Measurements from ENCODE around the gene ZFHX2. TPM values are rescaled to one million over a fixed set of nuclear protein-coding genes. Genes with fewer than 3 reads are reported as not detected.
"Not testable (repeated sequence)": the region's sequence is repeated elsewhere in the genome, so short reads cannot be mapped to it uniquely, and the experiment has no call there.

The ZFHX2 gene
- 0.02 and 0.10 TPM in 2 replicates for total RNA-seq (2014; rRNA removed; shearing (Covaris generic))

DNA sequence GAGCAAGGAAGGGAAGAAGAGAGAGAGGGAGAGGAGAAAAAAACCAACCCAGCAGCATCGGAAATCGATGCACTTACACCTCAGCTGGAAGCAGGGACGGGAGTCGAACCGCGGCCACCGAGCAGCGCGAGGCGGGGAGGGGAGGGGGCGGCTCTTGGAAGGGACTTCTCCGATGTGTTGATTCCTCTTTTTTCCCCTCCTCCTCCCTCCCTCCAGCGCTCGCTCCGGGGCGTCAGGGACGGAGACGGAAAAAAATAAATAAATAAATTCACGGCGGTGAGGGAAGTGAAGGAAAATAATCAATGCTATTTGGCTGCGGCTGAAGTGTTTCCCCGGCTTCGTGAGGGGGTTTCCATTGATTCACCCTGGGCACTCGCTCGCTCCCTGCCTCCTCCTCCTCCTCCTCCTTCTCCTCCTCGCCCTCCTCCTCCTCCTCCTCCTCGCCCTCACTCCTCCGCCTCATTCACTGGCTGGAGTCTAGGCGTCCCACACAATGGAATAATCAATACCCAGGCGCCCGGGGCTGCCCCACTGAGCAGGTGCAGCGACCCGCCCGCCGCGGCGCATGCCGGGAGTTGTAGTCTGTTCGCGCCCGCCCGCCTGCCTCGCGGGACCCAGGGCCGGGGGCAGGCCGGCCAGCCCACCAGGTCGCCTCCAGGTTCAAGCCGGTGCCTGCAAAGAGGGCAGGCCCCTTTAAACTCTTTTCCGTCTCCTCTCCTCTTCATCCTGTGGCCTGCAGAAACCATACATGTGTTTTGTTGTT lies at the start of gene ZFHX2:
Gene ZFHX2, minus strand, starts transcription at position 500 of the 763 bp plus-strand sequence. CDS start 16,440 bp downstream, outside the sequence.
- DNase-seq (ENCODE audit: low spot score) = no peak

DNA sequence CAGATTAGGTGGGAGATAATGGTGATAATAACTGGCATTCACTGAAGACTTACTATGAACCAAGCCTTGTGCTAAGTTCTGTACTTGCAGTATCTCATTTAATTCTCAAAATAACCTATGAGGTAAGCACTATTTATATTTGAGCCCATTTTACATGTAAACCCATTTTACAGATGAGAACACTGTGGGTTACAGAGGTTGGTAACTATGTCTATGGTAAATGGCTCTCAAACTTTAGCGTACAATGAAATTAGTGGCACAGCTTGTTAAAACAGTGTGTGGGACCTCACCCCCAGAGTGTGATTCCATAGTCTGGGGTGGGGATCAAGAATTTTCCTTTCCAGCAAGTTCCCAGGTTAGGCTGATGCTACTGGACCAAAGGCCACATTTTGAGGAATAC lies 49.2 kb upstream of the ZFHX2 start:
- DNase-seq (ENCODE audit: low spot score) = no peak

- no peak for DNase-seq (ENCODE audit: low spot score)
Observed at GRCh38 chr14:23600322-23600707, 48.8 kb upstream of the ZFHX2 start.

- not testable (repeated sequence) for DNase-seq (ENCODE audit: low spot score)
Observed at GRCh38 chr14:23594191-23594590, 42.6 kb upstream of the ZFHX2 start.

DNA sequence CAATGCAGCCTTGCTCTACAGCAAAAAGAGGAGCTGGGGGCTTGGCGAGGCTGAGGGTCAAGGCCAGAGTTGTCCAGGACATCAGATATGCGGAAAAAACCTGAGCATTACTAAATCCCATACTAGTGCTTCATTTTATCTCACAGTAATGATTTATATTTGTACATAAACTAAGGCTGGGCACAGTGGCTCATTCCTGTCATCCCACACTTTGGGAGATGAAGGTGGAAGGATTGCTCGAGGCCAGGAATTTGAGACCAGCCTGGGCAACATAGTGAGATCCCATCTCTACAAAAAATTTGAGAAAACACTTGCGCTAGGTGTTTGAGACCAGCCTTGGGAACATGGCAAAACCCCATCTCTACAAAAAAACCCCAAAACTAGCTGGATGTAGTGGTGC lies 38.6 kb upstream of the ZFHX2 start:
- no peak for DNase-seq (ENCODE audit: low spot score)

- DNase-seq (ENCODE audit: low spot score) = no peak
Observed at GRCh38 chr14:23589606-23590005, 38.0 kb upstream of the ZFHX2 start.

DNA sequence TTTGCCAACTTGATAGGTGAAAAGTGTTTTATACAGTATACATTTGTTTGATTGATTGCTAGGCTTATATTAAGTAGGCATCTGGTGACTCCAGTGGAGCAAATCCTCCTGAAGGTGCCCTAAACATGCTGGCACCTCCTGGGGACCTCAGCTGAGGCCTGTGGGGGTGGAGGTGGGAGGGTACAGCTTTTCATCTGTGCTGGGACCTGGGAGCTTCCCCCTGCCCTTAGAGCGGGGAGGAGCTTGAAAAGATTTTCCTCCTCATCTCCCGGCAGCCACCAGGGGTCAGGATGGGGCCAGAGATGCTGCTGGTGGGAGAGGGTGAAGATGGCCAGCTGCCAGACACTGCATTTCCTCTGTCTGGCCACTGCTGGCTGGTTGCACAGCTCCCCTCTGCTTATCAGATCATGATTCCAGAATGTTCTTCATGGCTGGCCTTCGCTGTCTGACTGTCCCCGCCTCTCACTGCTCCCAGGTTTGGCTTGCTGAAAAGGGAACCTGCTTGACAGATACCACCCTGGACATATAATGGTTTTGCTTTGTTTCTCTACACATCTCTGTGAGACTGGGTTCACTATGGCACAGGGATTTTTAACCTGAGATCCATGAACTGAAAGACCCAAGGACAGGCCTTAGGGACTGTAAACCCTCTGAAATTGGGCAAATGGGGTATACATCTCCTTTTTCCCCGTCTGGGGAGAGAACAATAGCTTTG lies 37.5 kb upstream of the ZFHX2 start:
- DNase-seq (ENCODE audit: low spot score) = peak; percentile 89

DNA sequence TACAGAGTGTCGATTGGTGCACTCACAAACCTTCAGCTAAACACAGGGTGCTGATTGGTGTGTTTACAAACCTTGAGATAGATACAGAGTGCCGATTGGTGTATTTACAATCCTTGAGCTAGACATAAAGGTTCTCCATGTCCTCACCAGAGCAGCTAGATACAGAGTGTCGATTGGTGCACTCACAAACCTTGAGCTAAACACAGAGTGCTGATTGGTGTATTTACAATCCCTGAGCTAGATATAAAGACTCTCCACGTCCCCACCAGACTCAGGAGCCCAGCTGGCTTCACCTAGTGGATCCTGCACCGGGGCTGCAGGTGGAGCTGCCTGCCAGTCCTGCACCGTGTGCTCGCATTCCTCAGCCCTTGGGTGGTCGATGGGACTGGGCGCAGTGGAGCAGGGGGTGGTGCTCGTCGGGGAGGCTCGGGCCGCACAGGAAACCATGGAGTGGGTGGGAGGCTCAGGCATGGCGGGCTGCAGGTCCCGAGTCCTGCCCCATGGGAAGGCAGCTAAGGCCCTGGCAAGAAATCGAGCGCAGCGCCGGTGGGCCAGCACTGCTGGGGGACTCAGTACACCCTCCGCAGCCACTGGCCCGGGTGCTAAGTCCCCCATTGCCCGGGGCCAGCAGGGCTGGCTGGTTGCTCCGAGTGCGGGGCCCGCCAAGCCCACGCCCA lies 33.1 kb upstream of the ZFHX2 start:
- not testable (repeated sequence) for DNase-seq (ENCODE audit: low spot score)

DNA sequence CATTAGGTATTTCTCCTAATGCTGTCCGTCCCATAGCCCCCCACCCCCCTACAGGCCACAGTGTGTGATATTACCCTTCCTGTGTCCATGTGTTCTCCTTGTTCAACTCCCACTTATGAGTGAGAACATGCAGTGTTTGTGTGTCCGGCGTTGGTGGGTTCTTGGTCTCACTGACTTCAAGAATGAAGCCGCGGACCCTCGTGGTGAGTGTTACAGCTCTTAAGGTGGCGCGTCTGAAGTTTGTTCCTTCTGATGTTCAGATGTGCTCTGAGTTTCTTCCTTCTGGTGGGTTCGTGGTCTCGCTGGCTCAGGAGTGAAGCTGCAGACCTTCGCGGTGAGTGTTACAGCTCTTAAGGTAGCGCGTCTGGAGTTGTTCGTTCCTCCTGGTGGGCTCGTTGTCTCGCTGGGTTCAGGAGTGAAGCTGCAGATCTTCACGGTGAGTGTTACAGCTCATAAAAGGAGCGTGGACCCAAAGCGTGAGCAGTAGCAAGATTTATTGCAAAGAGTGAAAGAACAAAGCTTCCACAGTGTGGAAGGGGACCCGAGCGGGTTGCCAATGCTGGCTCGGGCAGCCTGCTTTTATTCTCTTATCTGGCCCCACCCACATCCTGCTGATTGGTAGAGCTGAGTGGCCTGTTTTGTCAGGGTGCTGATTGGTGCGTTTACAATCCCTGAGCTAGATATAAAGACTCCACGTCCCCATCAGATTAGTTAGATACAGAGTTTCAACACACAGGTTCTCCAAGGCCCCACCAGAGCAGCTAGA lies 32.4 kb upstream of the ZFHX2 start:
- not testable (repeated sequence) for DNase-seq (ENCODE audit: low spot score)

DNA sequence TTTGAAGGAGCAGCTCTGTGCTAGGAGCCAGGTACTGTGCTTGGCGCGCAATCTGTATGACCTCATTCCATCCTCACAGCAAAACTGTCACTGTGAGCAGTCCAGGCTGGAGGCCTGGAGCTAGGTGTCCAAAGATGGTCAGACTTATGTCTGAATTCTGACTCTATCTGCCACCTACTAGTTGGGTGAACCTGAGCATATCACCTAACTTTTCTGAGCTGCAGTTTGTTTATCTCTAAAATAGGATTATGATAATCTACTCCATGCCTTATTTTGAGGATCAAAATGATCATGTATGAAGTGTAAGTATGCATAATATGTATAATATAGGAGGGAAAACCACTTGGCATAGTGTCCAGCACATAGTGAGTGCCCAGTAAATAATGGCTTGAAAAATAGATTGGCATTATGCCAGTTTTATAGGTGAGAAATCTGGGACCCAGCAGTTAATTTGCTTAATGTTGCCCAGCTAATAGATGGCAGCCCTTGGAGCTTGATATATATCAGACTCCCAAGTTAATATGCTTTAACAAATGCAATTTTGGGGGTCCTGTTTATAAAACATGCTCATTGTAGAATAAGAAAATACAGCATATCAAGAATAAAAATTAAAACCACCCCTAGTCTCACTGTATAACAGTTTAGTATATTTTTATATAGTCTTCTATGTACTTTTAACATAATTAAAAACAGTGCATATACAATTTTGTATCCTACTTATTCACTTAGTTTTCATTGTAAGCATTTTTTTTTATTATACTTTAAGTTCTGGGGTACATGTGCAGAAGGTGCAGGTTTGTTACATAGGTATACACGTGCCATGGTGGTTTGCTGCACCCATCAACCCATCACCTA lies 31.6 kb upstream of the ZFHX2 start:
- no peak for DNase-seq (ENCODE audit: low spot score)

DNA sequence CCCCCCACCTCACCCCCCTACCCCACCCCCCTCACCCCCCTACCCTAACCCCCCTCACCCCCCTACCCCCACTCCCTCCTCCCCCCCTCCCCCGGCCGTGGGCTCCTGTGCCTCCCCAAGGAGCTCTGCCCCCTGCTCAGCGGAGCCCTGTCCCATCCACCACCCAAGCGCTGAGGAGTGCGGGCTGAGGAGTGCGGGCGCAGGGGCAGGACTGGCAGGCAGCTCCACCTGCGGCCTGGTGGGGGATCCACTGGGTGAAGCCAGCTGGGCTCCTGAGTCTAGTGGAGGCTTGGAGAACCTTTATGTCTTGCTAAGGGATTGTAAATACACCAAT lies 29.4 kb upstream of the ZFHX2 start:
- no peak for DNase-seq (ENCODE audit: low spot score)

GRCh38 chr14:23580152-23580926 lies 28.8 kb upstream of the ZFHX2 start:
- no peak for DNase-seq (ENCODE audit: low spot score)

GRCh38 chr14:23579739-23580138 lies 28.2 kb upstream of the ZFHX2 start:
- DNase-seq (ENCODE audit: low spot score) = no peak

GRCh38 chr14:23579311-23579630 lies 27.7 kb upstream of the ZFHX2 start:
- DNase-seq (ENCODE audit: low spot score) = no peak

GRCh38 chr14:23578560-23579310 lies 27.2 kb upstream of the ZFHX2 start, which contains the start of gene JPH4:
JPH4 (minus strand) TSS chr14:23578790; CDS start chr14:23577453, 1,337 bp downstream.
- no peak for DNase-seq (ENCODE audit: low spot score)

DNA sequence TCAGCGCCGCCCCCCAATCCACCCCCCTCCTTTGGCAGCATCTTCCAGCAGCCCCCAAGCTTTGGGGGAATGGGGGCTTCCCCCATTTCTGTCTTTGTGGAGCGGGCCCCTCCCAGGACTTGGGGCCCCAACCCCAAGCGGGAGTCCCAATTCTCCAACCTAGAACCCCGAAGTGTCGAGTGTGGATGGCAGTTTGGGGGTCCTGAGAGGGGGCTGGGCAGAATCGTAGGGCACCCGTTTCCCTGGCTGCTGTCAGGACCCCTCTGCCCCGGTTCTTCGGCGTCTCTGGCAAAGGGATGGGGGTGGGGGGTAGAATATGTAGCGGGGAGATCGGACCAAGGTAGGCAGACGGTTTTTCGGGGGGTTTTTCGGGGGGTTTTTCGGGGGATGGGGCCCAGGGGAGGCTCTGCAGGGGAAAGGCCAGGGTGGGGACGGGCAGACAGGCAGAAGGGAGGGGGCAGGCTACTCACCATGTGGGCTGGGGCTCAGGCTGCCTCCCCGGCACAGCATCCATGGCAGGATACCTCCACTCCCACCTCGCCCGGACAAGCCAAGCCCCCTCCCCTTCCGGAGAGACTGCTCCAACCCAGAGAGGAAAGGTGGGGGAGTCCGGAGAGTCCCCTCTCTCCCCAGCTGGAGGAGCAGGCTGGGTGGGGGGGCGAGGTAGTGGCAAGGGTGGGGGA lies 26.3 kb upstream of the ZFHX2 start:
- DNase-seq (ENCODE audit: low spot score) = no peak

GRCh38 chr14:23577004-23577681 lies 25.6 kb upstream of the ZFHX2 start:
- no peak for DNase-seq (ENCODE audit: low spot score)

- DNase-seq (ENCODE audit: low spot score) = no peak
Observed at GRCh38 chr14:23573384-23574015, 21.9 kb upstream of the ZFHX2 start.

All from H4 (cell line).